Thoracic aorta (tissue), 2 donors: ENCODE results near the gene CNDP1. TPM values are rescaled to one million over a fixed set of nuclear protein-coding genes. Genes with fewer than 3 reads are reported as not detected.
"Not testable (repeated sequence)": the region's sequence is repeated elsewhere in the genome, so short reads cannot be mapped to it uniquely, and the experiment has no call there.

Experiments used
- ATAC-seq: fragments of 150-250 bp; one replicate; pipeline ENCODE4 v1.8.0; 2017; ENCODE audit warnings: low read depth; ENCODE audit not compliant: insufficient number of reproducible peaks, low FRiP score
- DNase-seq: peaks from one replicate; pipeline ENCODE4 v3.0.0-alpha.2; 2020; ENCODE audit warnings: low spot score
- H3K27ac ChIP-seq, 2 donors: fragments of 200-600 bp; sonication (generic); 1 replicate in 1 of 2; 2 replicates in 1 of 2; pipeline ENCODE4 v1.5.1; 2016; ENCODE audit warnings: mild to moderate bottlenecking in 2 of 2, moderate library complexity in 2 of 2
- H3K27me3 ChIP-seq: fragments of 200-600 bp; sonication (generic); replicated peaks from 2 replicates; pipeline ENCODE4 v1.6.0; 2016; ENCODE audit warnings: mild to moderate bottlenecking; ENCODE audit not compliant: insufficient read depth
- H3K36me3 ChIP-seq: fragments of 200-600 bp; sonication (generic); one replicate; pipeline ENCODE4 v1.5.1; 2016
- H3K4me1 ChIP-seq, 2 donors: fragments of 200-600 bp; sonication (generic); 1 replicate in 1 of 2; 2 replicates in 1 of 2; pipeline versions ENCODE4 v1.5.1 to v1.6.0; 2016; ENCODE audit warnings: low read depth in 2 of 2, mild to moderate bottlenecking in 1 of 2; ENCODE audit not compliant: control insufficient read depth in 1 of 2
- H3K4me3 ChIP-seq: fragments of 200-600 bp; sonication (generic); 2 replicates; pipeline ENCODE4 v1.5.1; 2016; ENCODE audit warnings: mild to moderate bottlenecking
- H3K9me3 ChIP-seq: fragments of 200-600 bp; sonication (generic); 2 replicates; pipeline ENCODE4 v1.5.1; 2016
- CTCF ChIP-seq: fragments of 200-600 bp; sonication (generic); IDR thresholded peaks from one replicate; pipeline ENCODE4 v1.5.1; 2019; ENCODE audit warnings: antibody characterized with exemption
- total RNA-seq, 2 donors: library from RNA; depleted of rRNA; stranded (reverse); fragments of >200 nt; gene quantifications; one replicate each; pipeline versions ENCODE4 v1.1.0 to v1.2.3, GENCODE V29; 2016

Gene CNDP1
- total RNA-seq, 2 donors from 2014 or later = not detected

- Histone ChIP-seq H3K27ac (peak overlapping the region; percentile 70 to 87), H3K4me3 (peak overlapping the region; percentile 94), H3K9me3 (no peaks in the 10 kb centered on the region), H3K36me3 (peaks cover 3% of the 10 kb centered on the region), H3K27me3 (no peaks in the 10 kb centered on the region), H3K4me1 (peaks cover 8 to 9% of the 10 kb centered on the region in 2 donors)
- ATAC-seq (no peak), DNase-seq (no peak)
- TF ChIP-seq CTCF = no peak
Measured at GRCh38 chr18:74497324-74497676, 37.0 kb upstream of the CNDP1 start.

GRCh38 chr18:74497778-74498177 is 36.5 kb upstream of the CNDP1 start:
- Histone ChIP-seq H3K4me3 (no peak overlapping the region), H3K27ac (no peak overlapping the region), H3K36me3 (peaks cover 3% of the 10 kb centered on the region), H3K9me3 (no peaks in the 10 kb centered on the region), H3K4me1 (peaks cover 8 to 9% of the 10 kb centered on the region in 2 donors), H3K27me3 (no peaks in the 10 kb centered on the region)
- ATAC-seq (no peak), DNase-seq (no peak)
- no peak for TF ChIP-seq CTCF

- TF ChIP-seq CTCF = no peak
- Histone ChIP-seq H3K27me3 (no peaks in the 10 kb centered on the region), H3K4me1 (peaks cover 8 to 9% of the 10 kb centered on the region in 2 donors), H3K4me3 (peak overlapping the region; percentile 45), H3K9me3 (no peaks in the 10 kb centered on the region), H3K36me3 (peaks cover 5% of the 10 kb centered on the region), H3K27ac (peak overlapping the region in 1 of 2 donors; percentile 39)
- no peak for DNase-seq
- ATAC-seq = no peak
Measured at GRCh38 chr18:74498712-74499627, 35.3 kb upstream of the CNDP1 start.

GRCh38 chr18:74499633-74500032 is 34.7 kb upstream of the CNDP1 start:
- ATAC-seq (no peak), DNase-seq (no peak)
- Histone ChIP-seq H3K27me3 (no peaks in the 10 kb centered on the region), H3K4me1 (peaks cover 8 to 9% of the 10 kb centered on the region in 2 donors), H3K27ac (peak overlapping the region in 1 of 2 donors; percentile 39), H3K9me3 (no peaks in the 10 kb centered on the region), H3K4me3 (peak overlapping the region; percentile 45), H3K36me3 (peaks cover 7% of the 10 kb centered on the region)
- no peak for TF ChIP-seq CTCF

GRCh38 chr18:74500372-74500771 is 33.9 kb upstream of the CNDP1 start:
- H3K36me3 ChIP-seq = peaks cover 7% of the 10 kb centered on the region
- H3K27me3 ChIP-seq = no peaks in the 10 kb centered on the region
- peaks cover 8 to 9% of the 10 kb centered on the region in 2 donors for H3K4me1 ChIP-seq
- ATAC-seq = no peak
- no peak for TF ChIP-seq CTCF
- no peaks in the 10 kb centered on the region for H3K9me3 ChIP-seq
- H3K27ac ChIP-seq = no peak overlapping the region
- no peak for DNase-seq
- H3K4me3 ChIP-seq = no peak overlapping the region

GRCh38 chr18:74500774-74501173 is 33.5 kb upstream of the CNDP1 start:
- H3K9me3 ChIP-seq, ATAC-seq, H3K27me3 ChIP-seq, H3K4me3 ChIP-seq, H3K36me3 ChIP-seq, H3K4me1 ChIP-seq, DNase-seq, H3K27ac ChIP-seq: not testable (repeated sequence)
